Gastrocnemius medialis (tissue), 4 donors: ENCODE measurements around the gene GAB2. TPM values are rescaled to one million over a fixed set of nuclear protein-coding genes. Genes with fewer than 3 reads are reported as not detected.

Source experiments
- ATAC-seq, 2 donors: fragments of 150-250 bp; one replicate each; pipeline ENCODE4 v1.9.1; 2016
- DNase-seq, 2 donors: peaks; one replicate each; pipeline ENCODE4 v3.0.0-alpha.2; 2019
- H3K27ac ChIP-seq, 4 donors: fragments of 200-600 bp; sonication (generic); 1 replicate in 1 of 4; 2 replicates in 3 of 4; pipeline ENCODE4 v1.5.1; 2016 to 2018; ENCODE audit warnings: mild to moderate bottlenecking in 2 of 4, moderate library complexity in 1 of 4
- H3K27me3 ChIP-seq, 3 donors: fragments of 200-600 bp; sonication (generic) in 2 of 3; 1 replicate in 1 of 3; 2 replicates in 2 of 3; pipeline versions ENCODE4 v1.5.1 to v1.6.0; 2016 to 2019; ENCODE audit warnings: mild to moderate bottlenecking in 1 of 3, moderate library complexity in 1 of 3
- H3K36me3 ChIP-seq, 2 donors: fragments of 200-600 bp; sonication (generic) in 1 of 2; one replicate each; pipeline ENCODE4 v1.5.1; 2017 to 2018
- H3K4me1 ChIP-seq, 2 donors: fragments of 200-600 bp; sonication (generic) in 1 of 2; one replicate each; pipeline ENCODE4 v1.5.1; 2016 to 2017; ENCODE audit warnings: mild to moderate bottlenecking in 2 of 2
- H3K4me3 ChIP-seq, 4 donors: fragments of 200-600 bp; sonication (generic) in 3 of 4; 1 replicate in 1 of 4; 2 replicates in 3 of 4; pipeline ENCODE4 v1.5.1; 2016 to 2019; ENCODE audit warnings: mild to moderate bottlenecking in 2 of 4
- H3K9me3 ChIP-seq, 3 donors: fragments of 200-600 bp; sonication (generic) in 2 of 3; 1 replicate in 1 of 3; 2 replicates in 2 of 3; pipeline ENCODE4 v1.5.1; 2016 to 2019
- POLR2A ChIP-seq, 2 donors: fragments of 450-650 bp; IDR thresholded peaks; one replicate each; pipeline ENCODE4 v1.6.1; 2017; ENCODE audit warnings: antibody characterized with exemption in 2 of 2, mild to moderate bottlenecking in 2 of 2, moderate library complexity in 2 of 2
- in situ Hi-C, 4 donors: fragments of 200-750 bp; cut with MboI; loops; one replicate each; pipeline versions ENCODE4 v1.15.0 to v1.8.0; 2017; ENCODE audit warnings: low sequenced_read_pairs in 4 of 4
- intact Hi-C: fragments of 100-400 bp; cut with DNase I; formaldehyde crosslinking; loops from one replicate; pipeline ENCODE4 v1.15.1; 2023; ENCODE audit warnings: low total_unique reads
- total RNA-seq, 4 donors: library from RNA; depleted of rRNA; stranded (reverse); fragments of >200 nt; gene quantifications; one replicate each; pipeline versions ENCODE4 v1.1.0 to v1.2.3, GENCODE V29; 2016
- TF ChIP-seq, protein P1 (sequence below), 5 experiments: fragments of 450-650 bp in 3 of 5; fragments of 200-600 bp in 2 of 5; sonication (generic) in 2 of 5; IDR thresholded peaks in 4 of 5; conservative IDR thresholded peaks in 1 of 5; 1 replicate in 4 of 5; 2 replicates in 1 of 5; pipeline ENCODE4 v1.5.1; 2016 to 2019; ENCODE audit warnings: antibody characterized with exemption in 5 of 5, mild to moderate bottlenecking in 3 of 5, moderate library complexity in 3 of 5

GAB2 gene
- total RNA-seq, 4 donors from 2014 or later: 4.9 to 68.0 (median 25.8) TPM

DNA sequence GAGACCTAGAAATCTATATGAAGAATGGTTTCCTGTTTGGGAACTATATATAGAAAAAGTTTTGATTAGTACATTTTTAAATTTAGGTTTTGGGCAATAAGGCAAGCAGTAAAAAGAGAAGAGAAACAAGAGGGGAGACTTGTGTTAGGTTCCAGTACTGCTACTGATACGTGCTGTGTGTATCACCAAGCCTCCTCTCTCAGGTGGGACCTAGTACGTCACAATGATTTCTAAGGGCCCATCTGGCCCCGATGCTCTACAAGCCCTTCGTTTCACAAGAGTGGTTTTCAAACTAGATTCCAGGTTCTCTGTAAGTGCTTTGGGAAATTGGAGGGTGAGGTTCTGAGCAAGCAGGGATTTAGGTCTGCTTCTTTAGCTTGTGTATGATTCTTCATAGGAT lies 189.7 kb downstream of the GAB2 start:
- Histone ChIP-seq H3K36me3 (peaks cover 0 to 31% of the 10 kb centered on the region in 2 donors), H3K4me3 (no peak overlapping the region), H3K27ac (no peak overlapping the region), H3K27me3 (no peaks in the 10 kb centered on the region), H3K4me1 (peaks cover 21% of the 10 kb centered on the region in 2 donors), H3K9me3 (no peaks in the 10 kb centered on the region)
- no peak for TF ChIP-seq POLR2A (IDR thresholded peaks at IDR 0.05)
- TF ChIP-seq, protein P1, sequence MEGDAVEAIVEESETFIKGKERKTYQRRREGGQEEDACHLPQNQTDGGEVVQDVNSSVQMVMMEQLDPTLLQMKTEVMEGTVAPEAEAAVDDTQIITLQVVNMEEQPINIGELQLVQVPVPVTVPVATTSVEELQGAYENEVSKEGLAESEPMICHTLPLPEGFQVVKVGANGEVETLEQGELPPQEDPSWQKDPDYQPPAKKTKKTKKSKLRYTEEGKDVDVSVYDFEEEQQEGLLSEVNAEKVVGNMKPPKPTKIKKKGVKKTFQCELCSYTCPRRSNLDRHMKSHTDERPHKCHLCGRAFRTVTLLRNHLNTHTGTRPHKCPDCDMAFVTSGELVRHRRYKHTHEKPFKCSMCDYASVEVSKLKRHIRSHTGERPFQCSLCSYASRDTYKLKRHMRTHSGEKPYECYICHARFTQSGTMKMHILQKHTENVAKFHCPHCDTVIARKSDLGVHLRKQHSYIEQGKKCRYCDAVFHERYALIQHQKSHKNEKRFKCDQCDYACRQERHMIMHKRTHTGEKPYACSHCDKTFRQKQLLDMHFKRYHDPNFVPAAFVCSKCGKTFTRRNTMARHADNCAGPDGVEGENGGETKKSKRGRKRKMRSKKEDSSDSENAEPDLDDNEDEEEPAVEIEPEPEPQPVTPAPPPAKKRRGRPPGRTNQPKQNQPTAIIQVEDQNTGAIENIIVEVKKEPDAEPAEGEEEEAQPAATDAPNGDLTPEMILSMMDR (IDR thresholded peaks at IDR 0.05 in 4 of 5, conservative IDR thresholded peaks at IDR 0.05 in 1 of 5): no peak
- in situ Hi-C loops (loop anchor here (10.0 to 25.0 kb wide), 3 partner anchors 184 to 337 kb away; partner anchors contain the start of gene GAB2 (in 2 of the 4)), intact Hi-C loops (loop anchor here (1.0 kb wide), 1 partner anchor 192 kb away; no protein-coding TSS in a partner anchor)
- DNase-seq: no peak
- ATAC-seq: no peak

DNA sequence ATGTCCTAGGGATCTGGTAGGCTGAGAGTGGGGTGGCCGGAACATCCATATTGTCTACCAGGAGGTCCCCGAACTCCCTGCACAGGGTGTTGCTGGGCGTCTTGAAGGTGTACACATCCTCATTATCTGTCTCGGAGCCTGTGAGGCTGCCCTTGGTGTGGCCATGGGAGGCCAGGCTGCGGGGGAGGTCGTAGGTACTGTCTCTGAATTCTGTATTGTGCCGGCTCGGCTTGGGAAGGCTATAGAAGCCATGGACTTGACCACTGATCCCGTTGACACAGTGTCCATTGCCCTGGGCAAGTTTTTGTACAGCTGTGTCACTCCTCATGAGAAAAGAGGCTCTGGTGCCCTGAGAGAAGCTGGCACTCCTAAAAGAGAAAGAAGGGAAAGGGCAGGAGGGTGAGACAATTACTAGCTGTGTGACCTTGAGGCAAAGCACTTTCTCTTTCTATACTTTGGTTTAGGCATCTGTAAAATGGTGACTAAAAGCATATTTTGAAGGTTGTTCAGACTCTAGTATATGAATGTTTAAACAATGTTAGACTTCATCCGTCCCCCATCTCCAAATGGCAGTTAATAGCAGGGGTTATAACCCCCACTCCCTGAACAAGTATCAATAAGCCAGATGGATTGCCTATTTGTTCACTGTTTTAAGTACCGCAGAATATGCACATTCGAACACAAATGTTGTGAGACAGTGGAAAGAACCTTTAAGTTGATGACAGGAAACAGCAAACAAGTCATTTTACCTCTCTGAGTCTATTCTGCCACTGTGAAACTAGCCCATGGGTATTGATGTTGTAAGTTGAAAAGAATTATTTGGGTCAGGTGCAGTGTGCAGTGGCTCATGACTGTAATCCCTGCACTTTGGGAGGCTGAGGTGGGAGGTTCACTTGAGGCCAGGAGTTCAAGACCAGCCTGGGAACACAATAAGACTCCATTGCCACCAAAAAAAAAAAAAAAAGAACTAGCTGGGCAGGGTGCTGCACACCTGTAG lies 190.6 kb downstream of the GAB2 start:
- intact Hi-C loops: no loop called here

DNA sequence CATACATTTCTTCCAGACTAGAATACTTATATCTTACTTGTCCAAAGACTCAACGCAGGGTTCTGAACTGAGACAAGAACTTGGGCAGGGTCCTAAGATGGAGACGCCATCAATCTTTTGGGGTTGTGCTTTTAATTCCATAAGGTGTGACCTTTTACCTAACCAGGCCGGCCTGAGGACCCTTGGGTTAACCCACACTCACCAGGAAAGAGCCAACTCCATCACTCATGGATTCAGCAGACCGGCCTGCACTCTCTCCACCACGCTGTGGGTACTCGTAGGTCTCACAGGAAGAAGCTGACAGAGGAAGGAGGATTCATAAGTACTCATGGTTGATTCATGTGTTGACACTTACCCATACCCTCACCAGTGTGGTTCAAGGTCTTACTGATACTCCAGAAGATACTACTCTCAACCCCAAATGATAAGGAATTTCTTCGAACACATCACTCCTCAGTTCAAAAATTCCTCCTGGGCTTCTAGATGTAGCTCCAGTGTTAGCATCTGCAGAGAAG lies 192.7 kb downstream of the GAB2 start:
- in situ Hi-C loops: loop anchor here (10.0 to 25.0 kb wide), 5 partner anchors 113 to 340 kb away; partner anchors contain the start of genes GAB2 (in 2 of the 4) and NARS2 (in 1 of the 4)
- no peaks in the 10 kb centered on the region for H3K27me3 ChIP-seq

More for the DNA sequence above, 190.6 kb downstream of the GAB2 start:
- in situ Hi-C loops: loop anchor here (10.0 to 25.0 kb wide), 3 partner anchors 185 to 338 kb away; partner anchors contain the start of gene GAB2 (in 2 of the 4)
- Histone ChIP-seq H3K36me3 (peaks cover 0 to 35% of the 10 kb centered on the region in 2 donors), H3K4me1 (peaks cover 14 to 15% of the 10 kb centered on the region in 2 donors), H3K27me3 (no peaks in the 10 kb centered on the region), H3K9me3 (no peaks in the 10 kb centered on the region), H3K27ac (no peak overlapping the region), H3K4me3 (no peak overlapping the region)
- ATAC-seq: no peak
- no peak for DNase-seq
- TF ChIP-seq POLR2A (IDR thresholded peaks at IDR 0.05): no peak

DNA sequence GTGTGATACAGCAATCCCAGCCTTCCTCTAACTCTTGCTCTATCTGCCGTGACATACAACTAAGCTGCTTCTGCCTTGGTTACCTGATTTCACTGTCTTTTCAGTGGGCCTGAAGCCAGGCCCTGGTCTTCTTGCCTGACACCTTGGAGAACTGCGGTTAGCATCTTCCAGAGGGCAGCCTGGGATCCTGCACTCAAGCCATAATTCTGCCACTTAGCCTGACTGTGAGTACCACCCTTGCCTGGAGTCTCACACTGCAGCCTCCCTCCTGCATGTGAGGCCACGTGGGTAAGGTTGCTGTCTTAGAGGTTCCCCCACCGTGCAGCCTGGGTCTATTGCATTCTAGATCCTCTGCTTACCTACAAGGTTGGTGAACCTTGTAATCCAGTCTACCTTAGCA lies 193.1 kb downstream of the GAB2 start:
- Histone ChIP-seq H3K9me3 (no peaks in the 10 kb centered on the region), H3K27me3 (no peaks in the 10 kb centered on the region), H3K36me3 (peaks cover 0 to 57% of the 10 kb centered on the region in 2 donors), H3K27ac (no peak overlapping the region), H3K4me3 (no peak overlapping the region), H3K4me1 (no peaks in the 10 kb centered on the region)
- ATAC-seq: no peak
- TF ChIP-seq POLR2A (IDR thresholded peaks at IDR 0.05): no peak
- TF ChIP-seq, protein P1 (IDR thresholded peaks at IDR 0.05 in 4 of 5, conservative IDR thresholded peaks at IDR 0.05 in 1 of 5): no peak
- DNase-seq: no peak
- intact Hi-C loops: no loop called here
- in situ Hi-C loops: loop anchor here (10.0 to 25.0 kb wide), 4 partner anchors 112 to 340 kb away; partner anchors contain the start of gene NARS2 (in 1 of the 4)

More for the DNA sequence above, 192.7 kb downstream of the GAB2 start:
- intact Hi-C loops: no loop called here
- TF ChIP-seq, protein P1 (IDR thresholded peaks at IDR 0.05 in 4 of 5, conservative IDR thresholded peaks at IDR 0.05 in 1 of 5): no peak
- TF ChIP-seq POLR2A (IDR thresholded peaks at IDR 0.05): no peak
- H3K4me3 ChIP-seq: no peak overlapping the region
- peaks cover 0 to 52% of the 10 kb centered on the region in 2 donors for H3K36me3 ChIP-seq
- H3K9me3 ChIP-seq: no peaks in the 10 kb centered on the region
- ATAC-seq (no peak), DNase-seq (no peak)
- H3K4me1 ChIP-seq: no peaks in the 10 kb centered on the region
- no peak overlapping the region for H3K27ac ChIP-seq
